K562 (cell line): Measurements from ENCODE around the gene KRTAP19-3. TPM values are rescaled to one million over a fixed set of nuclear protein-coding genes. Genes with fewer than 3 reads are reported as not detected.

Source experiments
- ATAC-seq: fragments of 200-7000 bp; cut with Tn5 transposase; 3 replicates; pipeline ENCODE4 v1.9.1; 2020; ENCODE audit warnings: moderate library complexity
- BruUV-seq: library from RNA; stranded (reverse); fragments of 400-500 nt; replicated peaks from 2 replicates; lab custom pipeline; 2021; lab: Mats Ljungman, UMichigan
- CTCF ChIA-PET: fragments of 300-600 bp; formaldehyde crosslinking; extraction: SDS; loops from one replicate; lab custom pipeline; 2021; ENCODE audit warnings: low intra/inter-chr PET ratio; lab: Yijun Ruan, JAX
- POLR2A ChIA-PET: fragments of 300-600, 350-650 bp; sonication (Branson Sonifier 250); formaldehyde crosslinking; extraction: SDS; loops from one replicate; lab custom pipeline; 2021; ENCODE audit warnings: antibody characterized with exemption, inconsistent platforms; lab: Yijun Ruan, JAX
- DNase-seq, 4 experiments: peaks; one replicate each; pipeline versions ENCODE4 v3.0.0 to v3.0.0-alpha.2; 2011 to 2018; ENCODE audit warnings: low spot score in 3 of 4, mixed read lengths in 3 of 4; ENCODE audit errors: extremely low read depth in 1 of 4
- FAIRE-seq: peaks from 2 replicates; lab custom pipeline; 2011; peaks lifted over from hg19 to GRCh38; lab: Jason Lieb, UNC
- H2AFZ ChIP-seq: 2 replicates; pipeline ENCODE4 v1.6.0; 2011; ENCODE audit warnings: low read depth, low read length, control low read depth, inconsistent platforms
- H3K27ac ChIP-seq: fragments of 200-600 bp; 3 replicates; pipeline ENCODE4 v1.8.0; 2011; ENCODE audit warnings: low read depth, mild to moderate bottlenecking, control low read depth, inconsistent platforms, low read length, moderate library complexity, mixed read lengths; ENCODE audit errors: extremely low read depth
- H3K27me3 ChIP-seq, 2 experiments: fragments of 300-600 bp in 1 of 2; 2 replicates in 1 of 2; 3 replicates in 1 of 2; pipeline versions ENCODE4 v1.6.0 to v1.8.0; 2011; ENCODE audit warnings: inconsistent platforms in 2 of 2, low read length in 2 of 2, mild to moderate bottlenecking in 1 of 2, mixed read lengths in 1 of 2, moderate library complexity in 1 of 2; ENCODE audit not compliant: control insufficient read depth in 2 of 2, insufficient read depth in 2 of 2
- H3K36me3 ChIP-seq: fragments of 300-600 bp; 3 replicates; pipeline ENCODE4 v1.8.0; 2011; ENCODE audit warnings: mild to moderate bottlenecking, low read length, inconsistent platforms; ENCODE audit not compliant: control insufficient read depth, insufficient read depth
- H3K4me1 ChIP-seq, 2 experiments: fragments of 200-600 bp in 1 of 2; replicated peaks in 1 of 2; 2 replicates in 1 of 2; 3 replicates in 1 of 2; pipeline versions ENCODE4 v1.5.1 to v1.8.0; 2011; ENCODE audit warnings: inconsistent platforms in 2 of 2, low read length in 2 of 2, mild to moderate bottlenecking in 1 of 2, mixed read lengths in 1 of 2, moderate library complexity in 1 of 2; ENCODE audit not compliant: control insufficient read depth in 2 of 2, insufficient read depth in 2 of 2
- H3K4me2 ChIP-seq: 2 replicates; pipeline ENCODE4 v1.6.1; 2011; ENCODE audit warnings: low read length, control low read depth, inconsistent platforms, mixed read lengths; ENCODE audit not compliant: insufficient read depth
- H3K4me3 ChIP-seq: fragments of 200-600 bp; sonication (generic), shearing (Covaris generic); 2 replicates; pipeline ENCODE4 v1.5.1; 2016; ENCODE audit warnings: control low read depth, inconsistent platforms
- H3K79me2 ChIP-seq: fragments of 200-600 bp; 3 replicates; pipeline ENCODE4 v1.8.0; 2011; ENCODE audit warnings: low read length, inconsistent platforms; ENCODE audit not compliant: control insufficient read depth, insufficient read depth
- H3K9ac ChIP-seq, 2 experiments: 2 replicates each; pipeline versions ENCODE4 v1.6.0 to v1.6.1; 2011; ENCODE audit warnings: low read depth in 2 of 2, low read length in 2 of 2, control low read depth in 1 of 2, inconsistent platforms in 1 of 2, mild to moderate bottlenecking in 1 of 2, mixed read lengths in 1 of 2; ENCODE audit not compliant: insufficient read depth in 1 of 2
- H3K9me1 ChIP-seq: one replicate; pipeline ENCODE4 v1.6.0; 2011; ENCODE audit warnings: inconsistent platforms, mild to moderate bottlenecking, low read length, moderate library complexity; ENCODE audit not compliant: control insufficient read depth, insufficient read depth
- H3K9me3 ChIP-seq: replicated peaks from 2 replicates; pipeline ENCODE4 v1.5.1; 2011; ENCODE audit warnings: low read depth, low read length, inconsistent platforms; ENCODE audit not compliant: control insufficient read depth, insufficient read depth
- H4K20me1 ChIP-seq: replicated peaks from 2 replicates; pipeline ENCODE4 v1.6.1; 2011; ENCODE audit warnings: low read length, inconsistent platforms, mixed read lengths; ENCODE audit not compliant: control insufficient read depth, insufficient read depth
- CBX8 ChIP-seq: fragments of 200-600 bp; sonication (generic); IDR thresholded peaks from 2 replicates; pipeline ENCODE4 v1.6.1; 2012; ENCODE audit warnings: borderline replicate concordance, mixed run types, low read depth, mild to moderate bottlenecking, moderate library complexity, mixed read lengths, low read length, control low read depth, inconsistent platforms; ENCODE audit not compliant: poor library complexity, severe bottlenecking; ENCODE audit errors: extremely low read depth
- CLOCK ChIP-seq: fragments of 250-450 bp; sonication (Bioruptor Pico); IDR thresholded peaks from 2 replicates; pipeline ENCODE4 v1.4.0; 2020; ENCODE audit warnings: mild to moderate bottlenecking, moderate library complexity, borderline replicate concordance
- CREB3L1 ChIP-seq: fragments of 450-650 bp; IDR thresholded peaks from 2 replicates; pipeline ENCODE4 v1.6.1; 2014; ENCODE audit warnings: low read depth, mild to moderate bottlenecking, moderate library complexity, borderline replicate concordance
- ELF2 ChIP-seq: fragments of 250-450 bp; sonication (Bioruptor Pico); IDR thresholded peaks from 2 replicates; pipeline ENCODE4 v1.5.0; 2021; ENCODE audit warnings: mild to moderate bottlenecking
- GTF2B ChIP-seq: IDR thresholded peaks from 2 replicates; pipeline ENCODE4 v1.6.1; 2011; ENCODE audit not compliant: insufficient read length; ENCODE audit errors: extremely low read depth
- RBM17 ChIP-seq: fragments of 200-400 bp; formaldehyde crosslinking; IDR thresholded peaks from 2 replicates; pipeline ENCODE4 v1.6.1; 2017; ENCODE audit warnings: low read depth, mild to moderate bottlenecking, low read length, borderline replicate concordance
- TSC22D4 ChIP-seq: fragments of 450-650 bp; IDR thresholded peaks from 2 replicates; pipeline ENCODE4 v1.6.1; 2016; ENCODE audit warnings: missing genetic modification characterization, missing biosample characterization, control low read depth
- ZNF277 ChIP-seq: fragments of 250-450 bp; sonication (Bioruptor Pico); IDR thresholded peaks from 2 replicates; pipeline ENCODE4 v1.8.0; 2022; ENCODE audit warnings: inconsistent platforms, mild to moderate bottlenecking, moderate library complexity, borderline replicate concordance
- ZNF41 ChIP-seq: fragments of 250-450 bp; sonication (Bioruptor Pico); conservative IDR thresholded peaks from 2 replicates; pipeline ENCODE4 v1.4.0; 2020; ENCODE audit warnings: mild to moderate bottlenecking
- ZNF445 ChIP-seq: fragments of 250-450 bp; sonication (Bioruptor Pico); IDR thresholded peaks from 2 replicates; pipeline ENCODE4 v1.4.0; 2020; ENCODE audit warnings: low read depth, mild to moderate bottlenecking, moderate library complexity
- WGBS: fragments of 100-300 bp; shearing (Covaris generic); methylation state at CpG from one replicate; pipeline ENCODE4 v1.1.6; 2016; ENCODE audit warnings: low coverage, mixed read lengths; ENCODE audit not compliant: insufficient coverage; ENCODE audit errors: missing lambda C conversion rate; 5-methylcytosine and 5-hydroxymethylcytosine counted together
- in situ Hi-C: fragments of 300-500 bp; cut with MboI; formaldehyde crosslinking; loops from 4 replicates; pipeline ENCODE4 v1.15.0; 2018; ENCODE audit warnings: inconsistent platforms, mixed read lengths
- intact Hi-C: fragments of 100-400 bp; cut with micrococcal nuclease; formaldehyde crosslinking; loops from 2 replicates; pipeline ENCODE4 v1.14.2; 2022
- polyA plus RNA-seq, 8 experiments: library from polyadenylated mRNA; depleted of rRNA in 4 of 8; stranded (reverse) in 5 of 8; unstranded in 3 of 8; fragments of >200 nt; fragmentation: Nextera tagmentation in 2 of 8; fragmentation: Illumina TruSeq in 1 of 8; extraction: Ambion mirVana in 2 of 8; extraction: Trizol in 1 of 8; gene quantifications; 2 replicates each; pipeline versions ENCODE4 v1.2.1 to v1.2.3, GENCODE V29; 2011 to 2014; ENCODE audit warnings: inconsistent platforms in 1 of 8, missing spikeins in 1 of 8
- total RNA-seq, 7 experiments: library from RNA; depleted of rRNA in 6 of 7; stranded (reverse); fragments of >200 nt in 6 of 7; fragmentation: Illumina TruSeq in 2 of 7; extraction: Trizol in 2 of 7; gene quantifications; 2 replicates each; pipeline versions ENCODE4 v1.2.1 to v1.2.3, GENCODE V29; 2011 to 2021; ENCODE audit warnings: low replicate concordance in 1 of 7

The KRTAP19-3 gene
- total and polyA plus RNA-seq, 9 of the 15 experiments (the other 6 are each of a cell fraction or from before 2014, with no cell fraction given), result not detected

GRCh38 chr21:30480145-30480544 is 11.7 kb downstream of the KRTAP19-3 start, which contains the start of gene KRTAP19-1:
TSS of gene KRTAP19-1 (minus strand) at chr21:30480367. CDS start at chr21:30480317, 50 bp downstream.
- FAIRE-seq, result no peak
- H3K9ac ChIP-seq, result no peak within 1 kb of the TSS
- no TSS peak for BruUV-seq
- no peaks in the 10 kb centered on the region for H3K36me3 ChIP-seq
- H3K27ac ChIP-seq, result no peak within 1 kb of the TSS
- H4K20me1 ChIP-seq, result no peaks in the 10 kb centered on the region
- intact Hi-C loops (no loop called here), in situ Hi-C loops (no loop called here)
- no peaks in the 10 kb centered on the region for H3K4me1 ChIP-seq
- under 1% methylated on average over 7 of the region's 7 CpGs for WGBS
- H3K27me3 ChIP-seq, result no peaks in the 10 kb centered on the region
- H3K4me2 ChIP-seq, result no peak within 1 kb of the TSS
- H3K9me3 ChIP-seq, result no peaks in the 10 kb centered on the region; the same call in 1 of the 2 replicates
- no peak for ATAC-seq
- no peak within 1 kb of the TSS for H2AFZ ChIP-seq
- POLR2A ChIA-PET, result no interaction called here
- CTCF ChIA-PET, result no interaction called here
- no peaks in the 10 kb centered on the region for H3K9me1 ChIP-seq
- H3K79me2 ChIP-seq, result no peaks in the 10 kb centered on the region
- DNase-seq, result no peak
- H3K4me3 ChIP-seq, result no peak within 1 kb of the TSS
- TF ChIP-seq CREB3L1, result no peak
- TF ChIP-seq ELF2 (CRISPR knock-in tag), result no peak
- TF ChIP-seq TSC22D4, result no peak
- TF ChIP-seq ZNF277 (CRISPR knock-in tag), result no peak
- no peak for TF ChIP-seq ZNF41 (CRISPR knock-in tag)
- no peak for TF ChIP-seq CBX8
- no peak for TF ChIP-seq GTF2B
- TF ChIP-seq CLOCK (CRISPR knock-in tag), result no peak
- no peak for TF ChIP-seq RBM17
- no peak for TF ChIP-seq ZNF445 (CRISPR knock-in tag)
